Measurements from ENCODE around the gene MTARC1.

GRCh38 chr1:220834155-220834870 is 47.6 kb downstream of the MTARC1 start:
- no peak for TF ChIP-seq CTCF (IDR thresholded peaks at IDR 0.05; ENCODE audit: low read length)
- no peak for TF ChIP-seq EZH2 (optimal IDR thresholded peaks at IDR 0.05; ENCODE audit: low read depth, low read length)
- no peak for TF ChIP-seq EZH2phosphoT487 (IDR thresholded peaks at IDR 0.05; ENCODE audit: low read length)

Measured in MM.1S (cell line).